PC-9 (cell line): ENCODE results near the gene CFAP54. TPM values are rescaled to one million over a fixed set of nuclear protein-coding genes. Genes with fewer than 3 reads are reported as not detected.

Source experiments
- BruUV-seq: library from RNA; stranded (reverse); fragments of 400-500 nt; replicated peaks from 2 replicates; lab custom pipeline; 2021; lab: Mats Ljungman, UMichigan
- CTCF ChIA-PET: fragments of 300-600 bp; sonication (Branson Sonifier 250); formaldehyde crosslinking; loops from one replicate; lab custom pipeline; 2022; ENCODE audit warnings: antibody characterized with exemption; lab: Charles Lee
- POLR2A ChIA-PET: fragments of 300-600 bp; sonication (Branson Sonifier 250); formaldehyde crosslinking; loops from one replicate; lab custom pipeline; 2022; ENCODE audit warnings: antibody characterized with exemption; ENCODE audit not compliant: unreplicated experiment; lab: Charles Lee
- DNase-seq, 2 experiments: peaks; one replicate each; pipeline versions ENCODE4 v3.0.0 to v3.0.0-alpha.2; 2015 to 2022; ENCODE audit warnings: mixed read lengths in 1 of 2
- H2AFZ ChIP-seq: fragments of 200-600 bp; sonication (generic); 2 replicates; pipeline ENCODE4 v1.8.1; 2017; ENCODE audit warnings: antibody characterized with exemption
- H3F3A ChIP-seq: fragments of 200-600 bp; sonication (generic); 2 replicates; pipeline ENCODE4 v1.8.1; 2017; ENCODE audit warnings: antibody characterized with exemption, mild to moderate bottlenecking, low read depth; ENCODE audit not compliant: insufficient read depth
- H3K27ac ChIP-seq: fragments of 200-600 bp; sonication (generic); 2 replicates; pipeline ENCODE4 v1.6.1; 2016; ENCODE audit warnings: mixed run types
- H3K27me3 ChIP-seq: fragments of 200-600 bp; sonication (generic); 2 replicates; pipeline ENCODE4 v1.6.1; 2016; ENCODE audit warnings: low read depth, mixed run types; ENCODE audit not compliant: insufficient read depth
- H3K36me3 ChIP-seq: fragments of 200-600 bp; sonication (generic); 2 replicates; pipeline ENCODE4 v1.6.1; 2016; ENCODE audit warnings: low read depth, mixed run types
- H3K4me1 ChIP-seq: fragments of 200-600 bp; sonication (generic); replicated peaks from 2 replicates; pipeline ENCODE4 v1.6.1; 2016; ENCODE audit warnings: mixed run types; ENCODE audit not compliant: insufficient read depth
- H3K4me2 ChIP-seq: fragments of 200-600 bp; sonication (generic); 2 replicates; pipeline ENCODE4 v1.6.1; 2017; ENCODE audit warnings: mixed run types
- H3K4me3 ChIP-seq: fragments of 200-600 bp; sonication (generic); 2 replicates; pipeline ENCODE4 v1.6.1; 2016; ENCODE audit warnings: mixed run types
- H3K79me2 ChIP-seq: fragments of 200-600 bp; sonication (generic); 2 replicates; pipeline ENCODE4 v1.6.1; 2017; ENCODE audit warnings: low read depth, mixed run types
- H3K9me2 ChIP-seq: fragments of 200-600 bp; sonication (generic); 2 replicates; pipeline ENCODE4 v1.8.1; 2017; ENCODE audit warnings: mild to moderate bottlenecking; ENCODE audit not compliant: insufficient read depth
- H3K9me3 ChIP-seq: fragments of 200-600 bp; sonication (generic); 2 replicates; pipeline ENCODE4 v1.8.1; 2016; ENCODE audit warnings: low read depth; ENCODE audit not compliant: insufficient read depth
- H4K20me1 ChIP-seq: fragments of 200-600 bp; sonication (generic); 2 replicates; pipeline ENCODE4 v1.8.1; 2017; ENCODE audit not compliant: insufficient read depth
- CTCF ChIP-seq: fragments of 200-600 bp; sonication (generic); conservative IDR thresholded peaks from 2 replicates; pipeline ENCODE4 v1.6.1; 2017; ENCODE audit warnings: mixed run types, antibody characterized with exemption, mild to moderate bottlenecking, moderate library complexity
- EZH2 ChIP-seq: fragments of 200-600 bp; sonication (generic); IDR thresholded peaks from 2 replicates; pipeline ENCODE4 v1.8.0; 2017; ENCODE audit warnings: antibody characterized with exemption, low read depth
- intact Hi-C: fragments of 100-400 bp; cut with micrococcal nuclease; formaldehyde crosslinking; loops from one replicate; pipeline ENCODE4 v1.10.0; 2022; ENCODE audit not compliant: unreplicated experiment
- total RNA-seq: library from RNA; stranded (reverse); gene quantifications from 2 replicates; pipeline ENCODE4 v1.2.3, GENCODE V29; 2021

The CFAP54 gene
- total RNA-seq, 1 experiment from 2014 or later: 16.4 TPM

GRCh38 chr12:96571101-96571862, 81.9 kb downstream of the CFAP54 start:
- no peak overlapping the region for H2AFZ ChIP-seq
- no peaks in the 10 kb centered on the region for H4K20me1 ChIP-seq
- intact Hi-C loops: no loop called here
- no peaks in the 10 kb centered on the region for H3F3A ChIP-seq
- no peaks in the 10 kb centered on the region for H3K79me2 ChIP-seq
- no peaks in the 10 kb centered on the region for H3K9me3 ChIP-seq
- POLR2A ChIA-PET: no interaction called here
- no peaks in the 10 kb centered on the region for H3K4me1 ChIP-seq
- TF ChIP-seq EZH2 (no peak), CTCF (no peak)
- H3K27ac ChIP-seq: no peak overlapping the region
- CTCF ChIA-PET: no interaction called here
- no peaks in the 10 kb centered on the region for H3K36me3 ChIP-seq
- no TSS peak for BruUV-seq
- H3K4me2 ChIP-seq: no peak overlapping the region
- H3K4me3 ChIP-seq: no peak overlapping the region
- no peak for DNase-seq
- no peaks in the 10 kb centered on the region for H3K9me2 ChIP-seq
- H3K27me3 ChIP-seq: 0 out of 2 replicates have a peak, but pooled peaks cover 10% of the 10 kb centered on the region

- ChIA-PET POLR2A (no interaction called here), CTCF (interaction anchor here (0.7 kb wide), 2 partner anchors 375 to 406 kb away, joined by 3 read pairs; no protein-coding TSS in a partner anchor)
- no peaks in the 10 kb centered on the region for H3K9me3 ChIP-seq
- TF ChIP-seq CTCF (peak; percentile 73), EZH2 (no peak)
- H3K27me3 ChIP-seq: no peaks in the 10 kb centered on the region
- BruUV-seq: no TSS peak
- H3K9me2 ChIP-seq: no peaks in the 10 kb centered on the region
- DNase-seq: no peak
- no peaks in the 10 kb centered on the region for H3K36me3 ChIP-seq
- intact Hi-C loops: loop anchor here (1.0 to 5.0 kb wide), 4 partner anchors 407 to 1819 kb away; no protein-coding TSS in a partner anchor
- H3K27ac ChIP-seq: no peak overlapping the region
- no peaks in the 10 kb centered on the region for H3K79me2 ChIP-seq
- no peaks in the 10 kb centered on the region for H3K4me1 ChIP-seq
- H4K20me1 ChIP-seq: no peaks in the 10 kb centered on the region; the same call in 1 of the 2 replicates
- no peaks in the 10 kb centered on the region for H3F3A ChIP-seq
- H2AFZ ChIP-seq: peak overlapping the region; percentile 69; the same call in 1 of the 2 replicates
- no peak overlapping the region for H3K4me3 ChIP-seq
- H3K4me2 ChIP-seq: 0 out of 2 replicates have a peak overlapping the region, but pooled peaks have one; percentile 1
Measured at GRCh38 chr12:96578526-96579125, 89.2 kb downstream of the CFAP54 start.

- Histone ChIP-seq H3K9me2 (no peaks in the 10 kb centered on the region), H3K27ac (no peak overlapping the region), H4K20me1 (no peaks in the 10 kb centered on the region; the same call in 1 of the 2 replicates), H3K79me2 (no peaks in the 10 kb centered on the region), H3K9me3 (no peaks in the 10 kb centered on the region), H3K4me2 (no peak overlapping the region), H2AFZ (no peak overlapping the region), H3K4me3 (no peak overlapping the region), H3K4me1 (no peaks in the 10 kb centered on the region), H3K27me3 (no peaks in the 10 kb centered on the region), H3F3A (no peaks in the 10 kb centered on the region), H3K36me3 (no peaks in the 10 kb centered on the region)
- CTCF ChIA-PET: no interaction called here
- no peak for DNase-seq
- TF ChIP-seq CTCF (no peak), EZH2 (no peak)
- POLR2A ChIA-PET: no interaction called here
- intact Hi-C loops: no loop called here
- no TSS peak for BruUV-seq
Measured at GRCh38 chr12:96585977-96586376, 96.6 kb downstream of the CFAP54 start.
